Loucy (cell line): ENCODE data around the gene CTXN2.

Experiments
- CTCF ChIP-seq: fragments of 200-600 bp; sonication (generic); conservative IDR thresholded peaks from 2 replicates; pipeline ENCODE4 v1.5.1; 2014; ENCODE audit warnings: mild to moderate bottlenecking, antibody characterized with exemption, low read length
- EZH2phosphoT487 ChIP-seq: fragments of 200-600 bp; IDR thresholded peaks from 2 replicates; pipeline ENCODE4 v1.6.1; 2018; ENCODE audit warnings: antibody characterized with exemption, mild to moderate bottlenecking, moderate library complexity, borderline replicate concordance

- TF ChIP-seq CTCF (no peak), EZH2phosphoT487 (no peak)
Measured at GRCh38 chr15:48178648-48178931, 12.9 kb upstream of the CTXN2 start.
